ENCODE data around the gene DYRK3.
A peak's percentile ranks its signal among the peaks of the same experiment; 100 is the strongest.

The DYRK3 gene

GRCh38 chr1:206684003-206684402 lies 48.7 kb downstream of the DYRK3 start:
- DNase-seq (ENCODE audit: low read depth in 2 of 2), result no peak

- DNase-seq (ENCODE audit: low read depth in 2 of 2), result peak; percentile 68
Measured at GRCh38 chr1:206684478-206685333, 49.4 kb downstream of the DYRK3 start, which contains the start of gene MAPKAPK2. Gene MAPKAPK2, plus strand, starts transcription at chr1:206684905. Its CDS starts 325 bp downstream, at chr1:206685230.

DNA sequence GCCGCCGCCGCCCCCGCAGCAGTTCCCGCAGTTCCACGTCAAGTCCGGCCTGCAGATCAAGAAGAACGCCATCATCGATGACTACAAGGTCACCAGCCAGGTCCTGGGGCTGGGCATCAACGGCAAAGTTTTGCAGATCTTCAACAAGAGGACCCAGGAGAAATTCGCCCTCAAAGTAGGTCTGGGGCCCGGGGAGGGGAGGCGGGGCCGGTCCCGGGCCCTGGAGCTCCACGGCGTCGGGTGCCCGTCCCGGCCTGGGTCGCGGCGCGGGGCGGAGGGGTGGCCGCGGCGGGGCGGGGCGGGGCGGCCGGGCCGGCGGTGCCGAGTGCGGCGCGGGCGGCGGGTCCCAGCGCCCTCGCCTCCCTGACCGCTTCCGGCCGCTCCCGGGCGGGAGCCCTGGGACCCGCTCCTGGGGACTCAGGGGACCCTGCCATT lies 50.0 kb downstream of the DYRK3 start:
- DNase-seq (ENCODE audit: low read depth in 2 of 2), result no peak

- DNase-seq (ENCODE audit: low read depth in 2 of 2), result peak in 1 of 2 donors; percentile 37
Measured at GRCh38 chr1:206685769-206686477, 50.6 kb downstream of the DYRK3 start.

DNA sequence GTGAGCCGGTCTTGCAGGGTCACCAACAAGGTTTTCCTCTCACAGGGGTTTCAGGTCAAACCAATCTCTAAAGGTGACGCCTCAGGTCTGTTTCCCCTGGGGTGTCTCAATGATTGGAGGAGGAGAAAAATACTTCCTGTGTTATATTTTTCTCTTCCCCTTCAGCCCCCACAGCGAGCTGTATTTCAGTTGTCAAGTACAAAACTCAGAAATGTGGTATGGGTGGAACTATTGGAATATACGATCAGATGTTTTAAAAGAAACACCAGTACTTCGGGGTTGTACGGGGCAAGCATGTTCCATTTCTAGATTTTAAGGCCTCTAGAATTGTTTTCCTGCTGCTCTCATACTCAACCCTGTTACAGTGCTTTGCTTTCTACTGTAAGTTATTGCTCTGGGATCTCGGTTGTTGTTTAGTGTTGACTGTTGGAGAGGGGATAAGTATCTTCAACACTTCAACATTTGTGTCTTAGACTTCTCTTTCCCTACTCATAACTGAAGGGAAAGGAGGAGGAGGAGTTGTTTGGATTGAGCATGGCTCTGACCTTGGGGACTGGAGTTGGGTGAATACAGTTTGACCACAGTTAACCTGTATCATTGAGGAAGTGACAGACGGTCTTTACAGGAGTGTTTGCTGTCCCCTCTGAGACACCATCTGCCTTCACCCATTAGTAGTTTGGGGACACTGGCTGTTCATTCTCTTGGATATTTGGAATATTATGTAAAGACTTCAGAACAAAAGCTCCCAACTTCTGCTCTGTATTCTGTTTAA lies 51.3 kb downstream of the DYRK3 start:
- DNase-seq (ENCODE audit: low read depth in 2 of 2), result no peak

DNA sequence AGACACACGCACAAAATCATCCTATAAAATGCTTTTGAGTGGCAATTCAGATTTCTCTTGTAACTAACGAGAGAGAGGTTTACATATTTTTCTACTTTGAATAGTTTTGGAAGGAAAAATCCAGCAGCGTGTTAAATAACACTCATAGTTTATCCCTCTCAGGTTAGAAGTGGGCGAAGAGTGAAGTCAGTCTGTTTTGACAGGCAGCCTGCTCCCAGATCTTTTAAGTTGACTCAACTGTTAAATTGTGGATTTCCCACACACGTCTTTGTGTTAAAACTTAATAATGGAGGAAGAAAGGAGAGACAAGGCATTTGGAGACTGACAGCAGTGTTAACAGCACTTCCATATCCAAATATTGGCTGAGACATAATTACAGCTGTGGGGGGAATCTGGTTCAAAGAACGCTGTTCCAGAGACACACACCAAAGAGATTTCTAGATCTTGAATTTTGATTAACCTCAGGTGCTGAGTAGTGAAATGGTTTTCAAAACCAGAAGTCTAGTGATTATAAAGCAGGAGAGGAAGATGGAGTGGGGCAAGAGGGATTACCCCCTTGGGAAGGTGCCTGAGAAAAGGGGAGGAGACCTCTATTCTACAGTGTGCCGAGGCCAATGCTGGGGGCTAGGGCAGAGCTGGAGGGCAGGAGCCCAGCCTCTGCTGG lies 52.0 kb downstream of the DYRK3 start:
- no peak for DNase-seq (ENCODE audit: low read depth in 2 of 2)

- DNase-seq (ENCODE audit: low read depth in 2 of 2), result no peak
Measured at GRCh38 chr1:206687915-206688442, 52.6 kb downstream of the DYRK3 start.

DNA sequence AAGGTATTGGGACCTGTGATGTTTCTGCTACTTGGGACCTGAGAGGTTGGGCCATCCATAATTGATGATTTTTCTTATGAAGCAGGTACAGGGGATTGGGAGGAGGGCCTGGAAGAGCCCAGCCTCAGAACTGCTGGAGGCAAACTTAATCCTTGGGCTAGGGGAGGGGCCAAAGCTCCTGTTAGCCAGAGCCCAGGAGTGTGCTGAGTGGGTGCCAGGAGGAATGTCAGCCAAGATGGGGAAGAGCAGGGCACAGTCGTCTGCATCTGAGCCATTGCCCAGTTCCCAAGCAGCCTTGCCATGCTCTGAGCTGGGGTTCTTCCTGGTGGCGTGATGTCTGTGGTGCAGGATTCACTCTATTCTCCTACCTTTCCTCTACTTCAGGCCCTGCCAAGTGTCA lies 55.2 kb downstream of the DYRK3 start:
- no peak for DNase-seq (ENCODE audit: low read depth in 2 of 2)

GRCh38 chr1:206691604-206692003 lies 56.3 kb downstream of the DYRK3 start:
- DNase-seq (ENCODE audit: low read depth in 2 of 2), result no peak

- DNase-seq (ENCODE audit: low read depth in 2 of 2), result no peak
Measured at GRCh38 chr1:206693029-206693428, 57.7 kb downstream of the DYRK3 start.

DNA sequence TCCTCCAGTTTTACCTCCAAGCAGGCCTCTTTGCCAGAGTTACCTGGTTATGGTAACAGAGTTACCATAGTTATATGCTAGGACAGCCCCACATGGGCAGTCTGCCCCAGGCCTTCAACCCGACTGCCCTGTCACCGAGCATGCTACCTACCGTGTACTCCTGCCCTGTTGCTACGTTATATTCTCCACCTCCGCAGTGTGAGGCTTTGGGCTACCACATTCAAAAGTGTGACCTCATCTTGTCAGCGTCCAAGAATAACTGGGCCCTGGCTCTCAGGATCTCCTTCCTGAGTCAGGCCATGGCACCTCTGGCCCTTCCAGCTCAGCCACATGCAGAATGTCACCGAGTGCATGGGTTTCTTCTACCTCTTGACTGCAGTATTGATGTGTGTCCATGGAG lies 58.3 kb downstream of the DYRK3 start:
- no peak for DNase-seq (ENCODE audit: low read depth in 2 of 2)

- no peak for DNase-seq (ENCODE audit: low read depth in 2 of 2)
Measured at GRCh38 chr1:206694171-206695124, 59.1 kb downstream of the DYRK3 start.

GRCh38 chr1:206695733-206696132 lies 60.4 kb downstream of the DYRK3 start:
- no peak for DNase-seq (ENCODE audit: low read depth in 2 of 2)

GRCh38 chr1:206696812-206697585 lies 61.7 kb downstream of the DYRK3 start:
- no peak for DNase-seq (ENCODE audit: low read depth in 2 of 2)

- no peak for DNase-seq (ENCODE audit: low read depth in 2 of 2)
Measured at GRCh38 chr1:206698011-206698410, 62.7 kb downstream of the DYRK3 start.

All from stimulated activated CD8-positive, alpha-beta memory T cell treated with anti-CD3 and anti-CD28 coated beads, Interleukin-15, amount 100 ng/mL, for 48 hours (primary cell).